ENCODE data around the gene TMEM62.

Gene TMEM62

DNA sequence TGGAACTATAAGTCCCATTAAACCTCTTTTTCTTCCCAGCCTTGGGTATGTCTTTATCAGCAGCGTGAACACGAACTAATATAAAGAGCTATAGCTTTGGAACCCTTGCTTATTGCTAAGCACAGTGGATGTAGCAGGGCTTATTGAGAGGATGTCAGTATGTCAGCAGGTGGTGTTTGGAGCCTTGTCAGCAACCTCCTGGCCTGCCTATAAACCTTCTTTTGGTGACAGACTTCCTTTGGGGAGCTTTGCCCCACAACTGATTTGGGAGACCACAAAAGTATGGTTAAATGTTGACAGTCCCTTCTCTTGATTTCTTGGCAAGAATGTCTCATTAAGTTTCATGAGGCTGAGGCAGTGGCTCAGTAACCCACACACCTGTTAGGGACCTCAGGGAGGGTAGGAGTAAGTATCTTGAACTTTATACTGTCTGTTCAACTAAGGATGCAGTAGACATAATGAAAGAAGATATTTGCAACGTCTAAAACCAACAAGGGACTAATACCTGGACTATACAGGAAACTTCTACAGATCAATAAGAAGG, 66.6 kb downstream of the TMEM62 start:
- DNase-seq (ENCODE audit: low read depth, low spot score): peak; percentile 74

GRCh38 chr15:43204016-43204901, 70.9 kb downstream of the TMEM62 start:
- peak; percentile 30 for DNase-seq (ENCODE audit: low read depth, low spot score)
- no peak overlapping the region for H3K4me3 ChIP-seq (ENCODE audit: low read length)

More for the DNA sequence above, 66.6 kb downstream of the TMEM62 start:
- H3K4me3 ChIP-seq (ENCODE audit: low read length): no peak overlapping the region

DNA sequence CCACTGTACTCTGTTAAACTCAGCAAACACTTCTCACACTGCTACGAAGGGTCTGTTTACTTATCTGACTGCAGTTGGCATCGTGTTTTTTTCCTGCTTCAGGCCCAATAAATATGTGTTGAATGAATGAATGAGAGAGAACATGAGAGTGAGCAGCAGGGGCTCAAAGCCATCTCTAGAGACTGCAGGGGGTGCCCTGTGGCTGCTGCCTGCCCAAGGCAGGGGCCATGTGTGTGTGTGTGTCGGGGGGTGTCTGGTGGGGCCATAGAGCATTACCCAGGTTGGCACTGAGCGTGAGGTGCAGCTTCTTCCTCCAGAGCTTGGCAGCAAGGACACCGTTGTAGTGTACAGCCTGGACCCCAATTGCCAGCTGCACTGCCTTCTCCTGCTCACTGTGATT, 72.7 kb downstream of the TMEM62 start:
- no peak overlapping the region for H3K4me3 ChIP-seq (ENCODE audit: low read length)

GRCh38 chr15:43207024-43207423, 73.6 kb downstream of the TMEM62 start:
- H3K4me3 ChIP-seq (ENCODE audit: low read length): no peak overlapping the region
- DNase-seq (ENCODE audit: low read depth, low spot score): no peak

More for the DNA sequence above, 72.7 kb downstream of the TMEM62 start:
- no peak for DNase-seq (ENCODE audit: low read depth, low spot score)

GRCh38 chr15:43208052-43209002, 74.9 kb downstream of the TMEM62 start:
- H3K4me3 ChIP-seq (ENCODE audit: low read length): no peak overlapping the region
- no peak for DNase-seq (ENCODE audit: low read depth, low spot score)

- no peak for DNase-seq (ENCODE audit: low read depth, low spot score)
- H3K4me3 ChIP-seq (ENCODE audit: low read length): no peak overlapping the region
Measured at GRCh38 chr15:43209059-43209824, 75.9 kb downstream of the TMEM62 start.

DNA sequence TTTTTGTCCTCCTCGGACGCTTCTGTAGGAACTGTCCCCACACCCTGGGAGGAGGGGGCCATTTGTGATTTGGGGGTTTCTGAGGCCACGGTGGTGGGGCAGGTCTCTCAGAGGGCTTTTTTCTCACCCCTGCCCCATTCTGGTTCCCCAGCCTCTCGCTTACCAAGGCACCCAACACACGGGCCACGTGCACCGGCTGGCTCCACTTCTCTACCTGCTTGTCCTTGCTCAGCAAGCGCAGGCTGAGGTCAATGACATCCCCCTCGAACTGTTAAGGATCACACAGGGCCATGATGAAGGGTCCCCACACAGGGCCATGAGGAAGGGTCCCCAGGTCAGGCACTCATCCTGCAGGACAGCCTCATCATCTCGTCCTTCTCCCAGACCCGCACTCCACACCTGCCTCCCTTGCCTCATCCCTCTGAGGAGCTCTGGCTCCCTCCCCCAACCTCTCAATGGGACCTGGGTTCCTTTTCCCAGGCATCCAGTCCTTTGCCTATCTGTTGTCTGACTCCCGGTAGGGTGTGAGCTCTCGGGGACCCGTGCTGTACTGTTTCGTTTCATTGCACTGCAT, 76.9 kb downstream of the TMEM62 start:
- no peak for DNase-seq (ENCODE audit: low read depth, low spot score)
- H3K4me3 ChIP-seq (ENCODE audit: low read length): no peak overlapping the region

DNA sequence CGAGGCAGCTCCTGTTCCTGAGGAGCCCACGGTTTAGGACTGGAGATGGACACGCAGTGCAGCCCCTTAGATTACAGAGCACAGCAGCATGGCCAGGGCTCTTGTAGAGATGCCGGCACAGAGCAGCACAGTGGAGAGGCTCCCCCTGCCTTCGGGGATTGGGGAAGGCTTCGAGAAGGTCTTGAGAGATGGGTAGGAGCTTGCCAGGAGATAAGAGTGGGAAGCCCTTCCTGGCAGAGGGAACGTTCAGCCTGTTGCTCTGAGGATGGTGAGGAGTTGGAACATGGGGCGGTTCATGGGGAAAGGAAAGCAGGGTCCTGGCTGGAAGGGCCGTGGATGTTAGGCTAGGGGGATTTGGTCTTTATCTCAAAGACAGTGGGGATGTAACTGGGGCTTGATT, 77.4 kb downstream of the TMEM62 start:
- DNase-seq (ENCODE audit: low read depth, low spot score): no peak
- H3K4me3 ChIP-seq (ENCODE audit: low read length): no peak overlapping the region

GRCh38 chr15:43211224-43211735, 77.9 kb downstream of the TMEM62 start:
- DNase-seq (ENCODE audit: low read depth, low spot score): no peak
- H3K4me3 ChIP-seq (ENCODE audit: low read length): no peak overlapping the region

- no peak overlapping the region for H3K4me3 ChIP-seq (ENCODE audit: low read length)
- DNase-seq (ENCODE audit: low read depth, low spot score): no peak
Measured at GRCh38 chr15:43212299-43212698, 78.9 kb downstream of the TMEM62 start.

DNA sequence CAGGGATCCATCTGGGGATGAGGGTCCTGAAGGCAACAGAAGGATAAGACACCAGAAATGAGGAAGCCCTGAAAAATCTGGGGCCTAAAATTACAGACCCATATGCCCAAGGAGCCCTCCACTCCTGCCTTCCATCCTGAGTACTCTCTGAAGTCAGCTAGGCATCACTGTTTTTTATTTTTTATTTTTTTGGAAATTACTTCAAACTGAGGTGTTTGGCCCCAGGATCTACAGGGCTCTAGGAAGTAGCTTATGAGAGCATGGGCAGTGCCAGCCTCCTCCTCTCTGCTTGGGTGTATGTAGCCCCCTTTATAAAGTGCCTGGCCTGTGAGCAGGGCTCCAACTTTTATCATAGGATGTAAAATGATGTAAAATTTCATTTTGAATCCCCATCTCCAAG, 79.6 kb downstream of the TMEM62 start:
- no peak for DNase-seq (ENCODE audit: low read depth, low spot score)
- H3K4me3 ChIP-seq (ENCODE audit: low read length): no peak overlapping the region

DNA sequence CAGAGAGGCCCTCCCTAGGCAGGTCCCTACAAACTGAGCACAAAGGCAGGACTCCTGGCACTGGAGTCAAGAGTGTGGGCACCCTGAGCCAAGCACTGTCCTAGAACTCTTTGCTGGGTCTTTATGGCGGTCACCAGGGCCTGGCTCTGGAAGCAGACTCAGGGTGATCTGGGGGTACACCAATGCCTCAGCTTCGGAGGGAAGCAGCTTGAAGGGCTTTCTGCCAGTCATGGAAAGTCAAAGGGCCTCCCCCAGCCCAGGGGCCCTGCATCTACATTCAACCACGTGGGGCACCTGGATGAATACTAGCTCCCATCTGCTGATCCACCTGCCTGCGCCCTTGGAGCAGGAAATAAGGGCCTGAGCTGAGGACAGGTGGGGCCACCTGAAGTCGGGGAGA, 80.1 kb downstream of the TMEM62 start:
- H3K4me3 ChIP-seq (ENCODE audit: low read length): no peak overlapping the region
- DNase-seq (ENCODE audit: low read depth, low spot score): no peak

DNA sequence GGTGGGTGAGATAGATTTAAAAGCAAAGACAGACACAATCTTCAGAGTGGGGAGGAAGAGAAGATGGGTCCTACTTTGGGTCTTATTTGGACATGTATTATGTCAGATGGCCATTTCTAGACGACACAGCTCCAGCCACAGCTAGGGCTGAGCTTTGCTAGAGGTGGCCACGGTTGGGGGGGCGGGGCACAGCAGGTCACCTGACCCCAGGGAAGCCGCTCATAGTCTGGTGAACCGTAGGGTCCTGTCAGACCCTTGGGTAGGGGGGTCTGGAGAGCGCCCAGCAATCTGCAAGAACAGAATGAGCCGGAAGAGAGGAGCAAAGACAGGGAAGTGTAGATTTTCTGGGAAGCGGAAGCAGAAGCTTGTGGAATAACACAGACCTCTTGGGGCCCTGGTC, 80.8 kb downstream of the TMEM62 start:
- H3K4me3 ChIP-seq (ENCODE audit: low read length): no peak overlapping the region

DNA sequence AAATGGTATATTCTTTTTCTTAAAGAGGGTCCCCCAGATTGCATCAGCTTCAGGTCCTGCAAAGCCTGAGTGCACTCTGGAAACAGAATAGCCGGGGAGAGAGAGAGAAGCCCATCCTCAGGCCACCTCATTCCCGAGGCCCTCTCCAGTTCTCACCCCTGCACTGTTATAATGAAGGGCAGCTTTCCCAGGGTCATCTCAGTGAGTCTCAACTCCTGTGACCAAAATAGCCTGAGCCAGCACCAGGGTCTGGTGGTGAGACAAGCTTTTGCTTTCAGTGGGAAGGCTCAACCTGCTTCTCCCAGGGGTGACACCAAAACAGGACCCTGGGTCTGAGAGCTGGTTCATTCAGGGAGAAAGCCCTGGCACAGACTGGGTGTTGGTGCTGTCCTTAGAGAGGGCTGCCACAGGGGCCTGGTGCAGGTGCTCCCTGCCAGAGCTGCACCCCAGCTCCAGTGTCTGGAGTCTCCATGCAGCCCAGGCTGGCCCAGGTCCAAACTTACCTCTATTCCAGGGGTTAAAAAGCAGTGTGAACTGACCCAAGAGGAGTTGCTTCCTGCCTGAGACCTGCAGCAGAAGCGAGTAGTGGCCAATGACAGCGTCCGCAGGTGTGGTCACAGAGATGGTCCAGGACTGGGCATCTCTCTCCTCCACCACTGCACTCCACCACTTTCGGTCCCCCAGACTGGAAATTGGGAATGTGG, 81.4 kb downstream of the TMEM62 start:
- H3K4me3 ChIP-seq (ENCODE audit: low read length): no peak overlapping the region
- DNase-seq (ENCODE audit: low read depth, low spot score): no peak

More for the DNA sequence above, 80.8 kb downstream of the TMEM62 start:
- DNase-seq (ENCODE audit: low read depth, low spot score): no peak

GRCh38 chr15:43215961-43216360, 82.6 kb downstream of the TMEM62 start:
- DNase-seq (ENCODE audit: low read depth, low spot score): no peak
- H3K4me3 ChIP-seq (ENCODE audit: low read length): no peak overlapping the region

DNA sequence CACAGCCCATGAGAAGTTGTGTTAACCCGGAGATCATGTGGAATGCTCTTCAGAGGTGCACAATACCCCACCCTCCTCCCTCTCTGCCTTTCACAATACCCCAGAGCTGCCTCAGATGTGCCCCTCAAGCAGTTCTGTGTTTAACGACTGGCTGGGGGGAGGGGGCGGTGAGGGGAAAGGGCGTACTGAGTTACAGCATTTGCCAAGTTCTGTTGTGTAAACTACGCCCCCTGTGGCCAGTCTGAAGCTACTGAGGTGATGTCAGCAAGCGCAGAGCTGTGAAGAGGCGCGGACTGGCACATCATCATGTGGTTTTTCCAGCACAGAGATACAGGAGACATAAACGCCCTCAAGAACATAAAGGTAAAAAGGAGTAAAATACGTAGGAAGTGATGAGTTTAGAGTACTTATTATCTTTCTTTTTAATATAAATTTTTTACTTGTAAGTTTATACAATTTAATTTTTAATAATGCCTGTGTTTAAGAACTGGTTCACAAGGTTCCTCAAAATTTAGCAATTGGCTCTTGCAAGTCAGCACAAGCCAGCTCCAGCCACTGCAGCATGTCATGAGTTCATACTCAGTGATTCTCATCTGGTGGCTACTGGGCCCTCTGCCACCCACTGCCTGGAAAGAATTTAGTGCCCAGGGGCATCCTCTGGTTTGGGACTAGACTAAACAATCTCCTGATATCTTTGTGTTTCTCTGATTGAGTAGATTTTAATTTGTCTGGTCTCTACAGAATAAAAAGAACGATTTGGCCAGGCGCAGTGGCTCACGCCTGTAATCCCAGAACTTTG, 85.7 kb downstream of the TMEM62 start:
- peak; percentile 45 for DNase-seq (ENCODE audit: low read depth, low spot score)
- no peak overlapping the region for H3K4me3 ChIP-seq (ENCODE audit: low read length)

Measured in Jurkat, Clone E6-1 (cell line).